Activated CD8-positive, alpha-beta memory T cell treated with anti-CD3 and anti-CD28 coated beads, Interleukin-2, amount 50 U/mL, for 1 hour (primary cell): ENCODE data around the gene HEATR1.
"Not testable (repeated sequence)": the region's sequence is repeated elsewhere in the genome, so short reads cannot be mapped to it uniquely, and the experiment has no call there.

ENCODE experiments used
- DNase-seq: peaks from one replicate; pipeline ENCODE4 v3.0.0-alpha.2; 2020; ENCODE audit errors: extremely low read depth

Gene HEATR1

DNA sequence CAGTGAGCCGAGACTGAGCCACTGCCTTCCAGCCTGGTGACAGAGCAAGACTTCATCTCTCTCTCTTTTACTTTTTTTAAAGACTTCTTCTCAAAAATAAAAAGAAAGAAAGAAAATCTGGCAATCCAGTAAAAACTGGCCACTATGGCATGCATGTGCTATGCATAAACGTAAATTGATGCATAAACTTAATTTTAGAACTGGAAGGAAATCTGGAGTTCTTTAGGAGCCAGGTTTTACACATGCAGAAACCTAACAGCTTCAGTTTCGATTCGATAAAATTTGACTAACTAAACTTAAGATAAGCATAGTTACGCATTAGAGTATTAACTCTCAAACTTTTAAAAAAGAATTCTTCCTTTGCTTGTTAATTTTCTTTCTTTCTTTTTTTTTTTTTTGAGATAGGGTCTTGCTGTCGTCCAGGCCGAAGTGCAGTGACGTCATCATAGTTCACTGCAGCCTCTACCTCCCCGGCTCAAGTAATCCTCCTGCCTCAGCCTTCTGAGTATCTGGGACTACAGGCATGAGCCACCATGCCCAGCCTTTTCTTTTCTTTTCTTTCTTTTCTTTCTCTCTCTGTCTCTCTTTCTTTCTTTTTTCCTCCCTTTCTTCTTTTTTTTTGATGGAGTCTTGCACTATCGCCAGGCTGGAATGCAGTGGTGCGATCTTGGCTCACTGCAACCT lies 92.4 kb downstream of the HEATR1 start:
- no peak for DNase-seq

GRCh38 chr1:236509647-236510401 lies 94.5 kb downstream of the HEATR1 start:
- DNase-seq = no peak

DNA sequence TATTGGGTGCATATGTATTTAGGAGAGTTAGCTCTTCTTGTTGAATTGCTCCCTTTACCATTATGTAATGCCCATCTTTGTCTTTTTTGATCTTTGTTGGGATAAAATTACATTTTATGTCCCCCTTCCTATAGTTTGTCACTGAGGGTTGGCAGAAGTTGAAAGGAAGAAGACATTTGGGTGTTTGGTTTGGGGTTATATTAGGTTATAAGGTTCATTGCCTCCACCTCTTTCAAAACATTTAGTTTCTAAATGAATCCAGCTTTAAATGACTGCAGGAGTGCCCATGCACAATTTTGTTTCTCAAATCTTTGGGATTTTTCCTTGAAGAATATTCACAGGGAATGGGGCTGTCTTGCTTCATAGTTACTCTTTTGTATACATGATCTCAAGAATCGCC lies 95.1 kb downstream of the HEATR1 start:
- DNase-seq = no peak

DNA sequence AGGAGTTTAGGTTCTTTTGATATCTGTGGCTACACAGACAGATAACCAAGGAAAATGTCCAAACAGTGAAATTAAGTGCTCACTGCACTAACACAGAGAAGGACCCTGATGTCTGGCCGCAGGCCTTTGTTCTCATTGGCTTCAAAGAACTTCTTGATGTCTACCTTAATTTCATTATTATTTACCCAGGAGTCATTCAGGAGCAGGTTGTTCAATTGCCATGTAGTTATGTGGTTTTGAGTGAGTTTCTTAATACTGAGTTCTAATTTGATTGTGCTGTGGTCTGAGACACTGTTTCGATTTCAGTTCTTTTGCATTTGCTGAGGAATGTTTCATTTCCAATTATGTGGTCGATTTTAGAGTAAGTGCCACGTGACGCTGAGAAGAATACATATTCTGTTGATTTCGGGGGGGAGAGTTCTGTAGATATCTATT lies 95.7 kb downstream of the HEATR1 start:
- DNase-seq = no peak

DNA sequence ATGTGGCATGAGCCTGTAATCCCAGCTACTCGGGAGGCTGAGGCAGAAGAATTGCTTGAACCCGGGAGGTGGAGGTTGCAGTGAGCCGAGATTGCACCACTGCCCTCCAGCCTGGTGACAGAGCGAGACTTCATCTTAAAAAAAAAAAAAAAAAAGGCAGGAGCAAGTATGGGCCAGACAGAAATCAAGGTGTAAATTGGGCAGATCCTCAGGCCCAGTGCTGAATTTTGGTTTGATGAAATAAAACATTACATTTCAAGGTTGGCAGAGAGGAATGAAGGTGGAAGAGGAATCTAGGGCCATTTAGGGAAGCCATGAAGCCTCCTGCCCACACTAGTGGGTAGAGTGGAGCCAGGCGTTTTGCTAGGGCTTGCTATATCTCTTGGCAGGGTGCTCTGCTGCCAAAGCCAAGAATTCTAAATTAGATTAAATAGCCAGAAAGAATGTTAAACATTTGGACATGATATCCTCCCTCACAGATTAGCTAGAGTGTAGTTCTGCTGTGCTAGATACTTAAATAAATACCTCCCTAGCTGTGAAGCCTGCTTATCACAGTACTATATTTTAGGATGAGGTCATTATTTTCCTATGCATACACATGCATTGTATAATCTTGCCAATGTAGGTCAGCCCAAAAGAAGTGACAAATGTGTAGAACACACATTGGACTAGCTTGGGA lies 97.2 kb downstream of the HEATR1 start:
- DNase-seq = no peak

GRCh38 chr1:236504338-236504737 lies 100.0 kb downstream of the HEATR1 start:
- not testable (repeated sequence) for DNase-seq

GRCh38 chr1:236502972-236503639 lies 101.2 kb downstream of the HEATR1 start:
- DNase-seq = no peak

DNA sequence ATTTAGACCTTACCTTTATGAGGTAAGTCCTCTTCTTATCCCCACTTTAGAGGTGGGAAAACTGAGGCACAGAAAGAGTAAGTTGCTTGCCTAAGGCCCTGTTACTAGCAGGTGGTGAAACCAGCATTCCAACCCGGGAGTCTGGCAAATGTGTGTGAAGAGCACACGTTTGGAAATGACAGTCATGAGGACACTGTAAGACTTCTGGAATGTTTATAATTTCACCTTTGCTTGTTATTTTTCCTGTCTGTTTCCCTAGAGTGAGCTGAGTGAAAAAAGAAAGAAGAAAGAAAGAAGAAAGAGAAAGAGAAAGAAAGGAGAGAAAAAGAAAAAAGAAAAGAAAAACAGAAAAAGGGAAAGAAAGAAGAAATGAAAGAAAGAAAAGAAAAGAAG lies 101.7 kb downstream of the HEATR1 start:
- DNase-seq = no peak

GRCh38 chr1:236501093-236501492 lies 103.2 kb downstream of the HEATR1 start:
- no peak for DNase-seq
